Effector memory CD8-positive, alpha-beta T cell (primary cell): ENCODE measurements around the gene WDR1.
"Not testable (repeated sequence)": the region's sequence is repeated elsewhere in the genome, so short reads cannot be mapped to it uniquely, and the experiment has no call there.

Source experiments
- ATAC-seq: fragments of 150-1000 bp; cut with Tn5 transposase; replicated peaks from 2 replicates; pipeline ENCODE4 v1.10.0; 2021; ENCODE audit warnings: mild to moderate bottlenecking, moderate library complexity
- DNase-seq, 3 experiments: peaks; one replicate each; pipeline ENCODE4 v3.0.0; 2021
- H3K27ac Mint-ChIP-seq, 2 donors: one replicate each; pipeline ENCODE4 v1.8.0; 2022; ENCODE audit warnings: mild to moderate bottlenecking in 2 of 2, mixed read lengths in 2 of 2, moderate library complexity in 2 of 2
- H3K27me3 Mint-ChIP-seq, 2 donors: one replicate each; pipeline ENCODE4 v1.8.0; 2022; ENCODE audit warnings: mixed read lengths in 2 of 2
- H3K36me3 Mint-ChIP-seq: one replicate; pipeline ENCODE4 v1.8.0; 2022; ENCODE audit warnings: mild to moderate bottlenecking, moderate library complexity, mixed read lengths; ENCODE audit not compliant: insufficient read depth
- H3K4me1 Mint-ChIP-seq, 2 donors: one replicate each; pipeline ENCODE4 v1.8.0; 2022; ENCODE audit warnings: low read depth in 2 of 2, mixed read lengths in 2 of 2
- H3K4me3 Mint-ChIP-seq, 2 donors: one replicate each; pipeline ENCODE4 v1.8.0; 2022; ENCODE audit warnings: mild to moderate bottlenecking in 2 of 2, mixed read lengths in 2 of 2, moderate library complexity in 2 of 2
- H3K9me3 Mint-ChIP-seq, 2 donors: one replicate each; pipeline ENCODE4 v1.8.0; 2022; ENCODE audit warnings: mixed read lengths in 2 of 2

Gene WDR1

GRCh38 chr4:10151182-10151581 is 34.6 kb upstream of the WDR1 start:
- Mint-ChIP-seq H3K4me1 (no peaks in the 10 kb centered on the region), H3K9me3 (no peaks in the 10 kb centered on the region), H3K27ac (no peak overlapping the region), H3K4me3 (no peak overlapping the region), H3K36me3 (no peaks in the 10 kb centered on the region), H3K27me3 (peaks cover 0 to 46% of the 10 kb centered on the region in 2 donors)
- ATAC-seq, result peak; percentile 27
- DNase-seq, result no peak

GRCh38 chr4:10144966-10145365 is 28.4 kb upstream of the WDR1 start:
- no peak overlapping the region for H3K4me3 Mint-ChIP-seq
- H3K27ac Mint-ChIP-seq, result no peak overlapping the region
- no peak for ATAC-seq

GRCh38 chr4:10144479-10144878 is 27.9 kb upstream of the WDR1 start:
- H3K36me3 Mint-ChIP-seq, result no peaks in the 10 kb centered on the region
- H3K4me3 Mint-ChIP-seq, result no peak overlapping the region
- DNase-seq, result no peak
- H3K9me3 Mint-ChIP-seq, result no peaks in the 10 kb centered on the region
- ATAC-seq, result no peak
- no peak overlapping the region for H3K27ac Mint-ChIP-seq
- peaks cover 20 to 44% of the 10 kb centered on the region in 2 donors for H3K27me3 Mint-ChIP-seq
- H3K4me1 Mint-ChIP-seq, result no peaks in the 10 kb centered on the region

More at GRCh38 chr4:10144966-10145365, 28.4 kb upstream of the WDR1 start:
- Mint-ChIP-seq H3K4me1 (no peaks in the 10 kb centered on the region), H3K27me3 (peaks cover 20 to 43% of the 10 kb centered on the region in 2 donors), H3K9me3 (no peaks in the 10 kb centered on the region), H3K36me3 (no peaks in the 10 kb centered on the region)
- DNase-seq, result no peak

- H3K36me3 Mint-ChIP-seq, result no peaks in the 10 kb centered on the region
- H3K27me3 Mint-ChIP-seq, result peaks cover 26 to 45% of the 10 kb centered on the region in 2 donors
- no peak overlapping the region for H3K4me3 Mint-ChIP-seq
- H3K4me1 Mint-ChIP-seq, result no peaks in the 10 kb centered on the region
- H3K27ac Mint-ChIP-seq, result no peak overlapping the region
- ATAC-seq (no peak), DNase-seq (no peak)
- no peaks in the 10 kb centered on the region for H3K9me3 Mint-ChIP-seq
Measured at GRCh38 chr4:10143171-10143570, 26.6 kb upstream of the WDR1 start.

- peaks cover 28 to 45% of the 10 kb centered on the region in 2 donors for H3K27me3 Mint-ChIP-seq
- H3K27ac Mint-ChIP-seq, result no peak overlapping the region
- H3K9me3 Mint-ChIP-seq, result no peaks in the 10 kb centered on the region
- no peaks in the 10 kb centered on the region for H3K4me1 Mint-ChIP-seq
- DNase-seq (no peak), ATAC-seq (no peak)
- H3K4me3 Mint-ChIP-seq, result no peak overlapping the region
- no peaks in the 10 kb centered on the region for H3K36me3 Mint-ChIP-seq
Measured at GRCh38 chr4:10140866-10141759, 24.5 kb upstream of the WDR1 start.

GRCh38 chr4:10139518-10139917 is 22.9 kb upstream of the WDR1 start:
- H3K36me3 Mint-ChIP-seq, result no peaks in the 10 kb centered on the region
- H3K9me3 Mint-ChIP-seq, result no peaks in the 10 kb centered on the region
- no peak overlapping the region for H3K27ac Mint-ChIP-seq
- H3K4me3 Mint-ChIP-seq, result no peak overlapping the region
- peaks cover 28 to 41% of the 10 kb centered on the region in 2 donors for H3K27me3 Mint-ChIP-seq
- no peak for DNase-seq
- H3K4me1 Mint-ChIP-seq, result no peaks in the 10 kb centered on the region
- no peak for ATAC-seq

GRCh38 chr4:10135260-10135659 is 18.7 kb upstream of the WDR1 start:
- no peaks in the 10 kb centered on the region for H3K36me3 Mint-ChIP-seq
- DNase-seq (no peak), ATAC-seq (no peak)
- H3K4me1 Mint-ChIP-seq, result no peaks in the 10 kb centered on the region
- H3K27ac Mint-ChIP-seq, result no peak overlapping the region
- no peaks in the 10 kb centered on the region for H3K9me3 Mint-ChIP-seq
- H3K4me3 Mint-ChIP-seq, result no peak overlapping the region
- peaks cover 8 to 43% of the 10 kb centered on the region in 2 donors for H3K27me3 Mint-ChIP-seq

GRCh38 chr4:10134141-10134540 is 17.5 kb upstream of the WDR1 start:
- Mint-ChIP-seq H3K4me1 (no peaks in the 10 kb centered on the region), H3K27me3 (peaks cover 8 to 42% of the 10 kb centered on the region in 2 donors), H3K4me3 (no peak overlapping the region), H3K9me3 (no peaks in the 10 kb centered on the region), H3K27ac (no peak overlapping the region), H3K36me3 (no peaks in the 10 kb centered on the region)
- no peak for DNase-seq
- ATAC-seq, result no peak

GRCh38 chr4:10131202-10131601 is 14.6 kb upstream of the WDR1 start:
- Mint-ChIP-seq H3K27ac (no peak overlapping the region), H3K9me3 (no peaks in the 10 kb centered on the region), H3K4me3 (no peak overlapping the region), H3K27me3 (peaks cover 6 to 53% of the 10 kb centered on the region in 2 donors), H3K36me3 (no peaks in the 10 kb centered on the region), H3K4me1 (no peaks in the 10 kb centered on the region)
- no peak for DNase-seq
- no peak for ATAC-seq

GRCh38 chr4:10130178-10130888 is 13.7 kb upstream of the WDR1 start:
- Mint-ChIP-seq H3K4me1 (no peaks in the 10 kb centered on the region), H3K9me3 (no peaks in the 10 kb centered on the region), H3K27ac (no peak overlapping the region), H3K36me3 (no peaks in the 10 kb centered on the region), H3K4me3 (no peak overlapping the region), H3K27me3 (peaks cover 12 to 62% of the 10 kb centered on the region in 2 donors)
- DNase-seq (no peak), ATAC-seq (no peak)

GRCh38 chr4:10129196-10130177 is 12.9 kb upstream of the WDR1 start:
- H3K27me3 Mint-ChIP-seq, result peaks cover 12 to 70% of the 10 kb centered on the region in 2 donors
- no peak overlapping the region for H3K4me3 Mint-ChIP-seq
- H3K36me3 Mint-ChIP-seq, result no peaks in the 10 kb centered on the region
- H3K4me1 Mint-ChIP-seq, result no peaks in the 10 kb centered on the region
- ATAC-seq (no peak), DNase-seq (no peak)
- no peaks in the 10 kb centered on the region for H3K9me3 Mint-ChIP-seq
- no peak overlapping the region for H3K27ac Mint-ChIP-seq

- H3K27me3 Mint-ChIP-seq, result peaks cover 12 to 67% of the 10 kb centered on the region in 2 donors
- H3K27ac Mint-ChIP-seq, result no peak overlapping the region
- H3K9me3 Mint-ChIP-seq, result no peaks in the 10 kb centered on the region
- H3K4me1 Mint-ChIP-seq, result peaks cover 0 to 4% of the 10 kb centered on the region in 2 donors
- ATAC-seq (no peak), DNase-seq (no peak)
- H3K36me3 Mint-ChIP-seq, result no peaks in the 10 kb centered on the region
- H3K4me3 Mint-ChIP-seq, result no peak overlapping the region
Measured at GRCh38 chr4:10128761-10129160, 12.2 kb upstream of the WDR1 start.

- H3K4me3 Mint-ChIP-seq, H3K4me1 Mint-ChIP-seq, H3K9me3 Mint-ChIP-seq, H3K36me3 Mint-ChIP-seq, DNase-seq, H3K27ac Mint-ChIP-seq, ATAC-seq: not testable (repeated sequence)
- peaks cover 12 to 62% of the 10 kb centered on the region in 2 donors for H3K27me3 Mint-ChIP-seq
Measured at GRCh38 chr4:10127531-10127930, 10.9 kb upstream of the WDR1 start.
